Measurements from ENCODE around the gene NELFCD. TPM values are rescaled to one million over a fixed set of nuclear protein-coding genes. Genes with fewer than 3 reads are reported as not detected.
"Not testable (repeated sequence)": the region's sequence is repeated elsewhere in the genome, so short reads cannot be mapped to it uniquely, and the experiment has no call there.

The NELFCD gene
- total RNA-seq, 2 experiments from 2014 or later: 95.7 to 97.0 TPM

GRCh38 chr20:58982406-58983114 is 1.5 kb downstream of the NELFCD start:
- ChIA-PET POLR2A (interaction anchor here (0.5 to 2.5 kb wide), 7 partner anchors 8 to 1484 kb away, joined by 3 to 14 read pairs (median 5); partner anchors contain the start of gene VAPB), CTCF (interaction anchor here (1.3 kb wide), 1 partner anchor 50 kb away, joined by 4 read pairs; the partner anchor contains the start of gene ATP5F1E)
- Histone ChIP-seq H3K9me3 (ENCODE audit: control insufficient read depth in 1 of 2, insufficient read depth in 1 of 2, low read length in 2 of 2) (no peaks in the 10 kb centered on the region), H3K4me1 (ENCODE audit: insufficient read depth, low read length) (peaks cover 42% of the 10 kb centered on the region), H3K36me3 (ENCODE audit: insufficient read depth, low read length) (peaks cover 19% of the 10 kb centered on the region), H3K4me3 (ENCODE audit: low read length) (peak overlapping the region; percentile 82), H3K27me3 (ENCODE audit: control insufficient read depth in 1 of 2, insufficient read depth in 2 of 2, low read length in 2 of 2) (no peaks in the 10 kb centered on the region), H3K27ac (ENCODE audit: low read depth in 1 of 2, low read length in 2 of 2) (no peak overlapping the region)
- H3K27ac Mint-ChIP-seq: peak overlapping the region; percentile 87
- intact Hi-C loops (cut with DNase I, micrococcal nuclease): loop anchor here (5.0 to 10.0 kb wide), 4 partner anchors 90 to 678 kb away; partner anchors contain the start of genes RAB22A (in 1 of the 2), STX16 (in 1 of the 2) and VAPB (in 1 of the 2)
- H3K36me3 Mint-ChIP-seq (ENCODE audit: low read depth): peaks cover 39% of the 10 kb centered on the region
- DNase-seq: peak in 2 of 14 experiments; percentile 36 to 73
- H3K27me3 Mint-ChIP-seq: no peaks in the 10 kb centered on the region
- H3K9me3 Mint-ChIP-seq: no peaks in the 10 kb centered on the region
- H3K4me3 Mint-ChIP-seq: peak overlapping the region; percentile 92
- no peak for TF ChIP-seq CTCF (IDR thresholded peaks at IDR 0.05)
- peaks cover 44% of the 10 kb centered on the region for H3K4me1 Mint-ChIP-seq (ENCODE audit: low read depth)
- no peak for ATAC-seq (ENCODE audit: poor library complexity)

DNA sequence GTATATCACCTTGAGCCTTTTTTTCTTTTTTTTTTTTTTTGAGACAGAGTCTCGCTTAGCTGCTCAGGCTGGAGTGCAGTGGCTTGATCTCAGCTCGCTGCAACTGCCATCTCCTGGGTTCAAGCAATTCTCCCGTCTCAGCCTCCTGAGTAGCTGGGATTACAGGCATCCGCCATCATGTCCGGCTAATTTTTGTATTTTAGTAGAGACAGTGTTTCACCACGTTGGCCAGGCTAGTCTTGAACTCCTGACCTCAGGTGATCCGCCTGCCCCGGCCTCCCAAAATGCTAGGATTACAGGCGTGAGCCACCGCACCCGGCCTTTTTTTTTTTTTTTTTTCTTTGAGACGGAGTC is 2.0 kb downstream of the NELFCD start:
- H3K27me3 ChIP-seq (ENCODE audit: control insufficient read depth in 1 of 2, insufficient read depth in 2 of 2, low read length in 2 of 2); H3K27me3 Mint-ChIP-seq; H3K4me3 ChIP-seq (ENCODE audit: low read length); H3K9me3 ChIP-seq (ENCODE audit: control insufficient read depth in 1 of 2, insufficient read depth in 1 of 2, low read length in 2 of 2); H3K27ac Mint-ChIP-seq; ATAC-seq (ENCODE audit: poor library complexity); H3K27ac ChIP-seq (ENCODE audit: low read depth in 1 of 2, low read length in 2 of 2); H3K9me3 Mint-ChIP-seq; DNase-seq: not testable (repeated sequence)
- intact Hi-C loops (cut with DNase I, micrococcal nuclease): loop anchor here (5.0 to 10.0 kb wide), 4 partner anchors 91 to 678 kb away; partner anchors contain the start of genes RAB22A (in 1 of the 2), STX16 (in 1 of the 2) and VAPB (in 1 of the 2)
- Histone ChIP-seq H3K4me1 (ENCODE audit: insufficient read depth, low read length) (peaks cover 42% of the 10 kb centered on the region), H3K36me3 (ENCODE audit: insufficient read depth, low read length) (peaks cover 25% of the 10 kb centered on the region)
- POLR2A ChIA-PET: interaction anchor here (1.5 to 2.5 kb wide), 3 partner anchors 92 to 594 kb away, joined by 4 to 14 read pairs (median 7); partner anchors contain the start of gene VAPB
- Mint-ChIP-seq H3K36me3 (ENCODE audit: low read depth) (peaks cover 44% of the 10 kb centered on the region), H3K4me1 (ENCODE audit: low read depth) (peaks cover 44% of the 10 kb centered on the region), H3K4me3 (peak overlapping the region; percentile 92)
- CTCF ChIA-PET: interaction anchor here (0.7 to 1.3 kb wide), 2 partner anchors 8 to 49 kb away, joined by 3 to 4 read pairs; partner anchors contain the start of gene ATP5F1E

DNA sequence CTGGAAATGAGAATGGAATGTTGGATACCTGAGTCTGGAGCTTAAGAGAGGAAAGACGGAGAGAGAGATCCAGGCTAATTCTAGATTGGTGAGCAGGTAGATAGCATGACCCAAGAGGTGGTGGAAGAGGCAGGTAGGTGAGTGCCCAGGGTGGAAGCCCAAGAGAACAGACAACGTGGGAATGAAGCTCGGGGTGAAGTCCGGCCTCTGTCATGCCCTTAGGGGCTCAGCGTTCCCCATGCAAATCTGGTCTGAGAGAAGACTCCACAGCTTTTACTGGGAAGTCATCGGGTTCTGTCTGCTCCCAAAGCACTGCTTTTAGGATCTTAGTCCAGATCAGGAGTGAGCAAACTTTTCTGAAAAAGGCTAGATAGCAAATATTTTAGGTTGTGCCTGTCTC is 3.6 kb downstream of the NELFCD start:
- ChIA-PET POLR2A (no interaction called here), CTCF (interaction anchor here (0.7 kb wide), 1 partner anchor 103 kb away, joined by 3 read pairs; no protein-coding TSS in a partner anchor)
- Histone ChIP-seq H3K36me3 (ENCODE audit: insufficient read depth, low read length) (peaks cover 41% of the 10 kb centered on the region), H3K9me3 (ENCODE audit: control insufficient read depth in 1 of 2, insufficient read depth in 1 of 2, low read length in 2 of 2) (no peaks in the 10 kb centered on the region), H3K4me3 (ENCODE audit: low read length) (no peak overlapping the region), H3K27ac (ENCODE audit: low read depth in 1 of 2, low read length in 2 of 2) (no peak overlapping the region), H3K27me3 (ENCODE audit: control insufficient read depth in 1 of 2, insufficient read depth in 2 of 2, low read length in 2 of 2) (no peaks in the 10 kb centered on the region), H3K4me1 (ENCODE audit: insufficient read depth, low read length) (peaks cover 42% of the 10 kb centered on the region)
- no peaks in the 10 kb centered on the region for H3K27me3 Mint-ChIP-seq
- no peak for DNase-seq
- TF ChIP-seq CTCF (IDR thresholded peaks at IDR 0.05): no peak
- peak overlapping the region; percentile 72 for H3K27ac Mint-ChIP-seq
- ATAC-seq (ENCODE audit: poor library complexity): no peak
- peaks cover 44% of the 10 kb centered on the region for H3K4me1 Mint-ChIP-seq (ENCODE audit: low read depth)
- H3K4me3 Mint-ChIP-seq: peak overlapping the region; percentile 58
- H3K9me3 Mint-ChIP-seq: no peaks in the 10 kb centered on the region
- H3K36me3 Mint-ChIP-seq (ENCODE audit: low read depth): peaks cover 60% of the 10 kb centered on the region
- intact Hi-C loops (cut with DNase I, micrococcal nuclease): loop anchor here (5.0 to 10.0 kb wide), 4 partner anchors 92 to 680 kb away; partner anchors contain the start of genes RAB22A (in 1 of the 2), STX16 (in 1 of the 2) and VAPB (in 1 of the 2)

Data from CD4-positive, alpha-beta T cell (primary cell).